ENCODE results near the gene PPARG. TPM values are rescaled to one million over a fixed set of nuclear protein-coding genes. Genes with fewer than 3 reads are reported as not detected.

The PPARG gene
- total and polyA plus RNA-seq, 10 of the 15 experiments (the other 5 are each of a cell fraction or from before 2014, with no cell fraction given): 0.06 to 0.86 (median 0.12) TPM; not detected in 5

GRCh38 chr3:12401208-12401607, 112.3 kb downstream of the PPARG start:
- Histone ChIP-seq H3K27me3 (replicated peaks in 1 of 2; ENCODE audit: control insufficient read depth in 2 of 2, insufficient read depth in 2 of 2, low read length in 1 of 2) (no peaks in the 10 kb centered on the region), H3K79me2 (ENCODE audit: control insufficient read depth, insufficient read depth, low read length) (no peaks in the 10 kb centered on the region), H3K27ac (ENCODE audit: control insufficient read depth, insufficient read depth) (no peak overlapping the region), H3K4me3 (no peak overlapping the region), H2AFZ (ENCODE audit: control insufficient read depth, low read depth, low read length) (no peak overlapping the region), H3K9ac (ENCODE audit: control insufficient read depth, insufficient read depth, low read length) (no peak overlapping the region), H4K20me1 (ENCODE audit: control insufficient read depth, insufficient read depth) (no peaks in the 10 kb centered on the region), H3K4me1 (ENCODE audit: control insufficient read depth, insufficient read depth, low read length) (peaks cover 3% of the 10 kb centered on the region; the same call in 1 of the 2 replicates), H3K4me2 (ENCODE audit: control insufficient read depth, insufficient read depth) (no peak overlapping the region), H3K9me3 (replicated peaks; ENCODE audit: control insufficient read depth, insufficient read depth, low read length) (no peaks in the 10 kb centered on the region), H3K36me3 (ENCODE audit: control insufficient read depth in 2 of 2, insufficient read depth in 2 of 2, low read length in 1 of 2) (no peaks in the 10 kb centered on the region)
- intact Hi-C loops (cut with micrococcal nuclease; ENCODE audit: unreplicated experiment) (no loop called here), in situ Hi-C loops (cut with MboI) (no loop called here)
- no peak for FAIRE-seq
- TF ChIP-seq MYB (IDR thresholded peaks at IDR 0.05; ENCODE audit: borderline replicate concordance, low read depth, low read length): no peak
- TF ChIP-seq ZSCAN29 (IDR thresholded peaks at IDR 0.05): no peak
- no peak for TF ChIP-seq NFYA (IDR thresholded peaks at IDR 0.05; ENCODE audit: borderline replicate concordance, low read depth, low read length)
- no peak for TF ChIP-seq RAD51 (IDR thresholded peaks at IDR 0.05)
- no peak for TF ChIP-seq TBL1XR1 (IDR thresholded peaks at IDR 0.05; ENCODE audit: low read depth, low read length)
- no peak for TF ChIP-seq FOXK2 (IDR thresholded peaks at IDR 0.05)
- TF ChIP-seq POU2F2 (IDR thresholded peaks at IDR 0.05; ENCODE audit: borderline replicate concordance, low read depth, low read length): no peak
- no peak for TF ChIP-seq JUNB (IDR thresholded peaks at IDR 0.05)
- TF ChIP-seq, protein P1, sequence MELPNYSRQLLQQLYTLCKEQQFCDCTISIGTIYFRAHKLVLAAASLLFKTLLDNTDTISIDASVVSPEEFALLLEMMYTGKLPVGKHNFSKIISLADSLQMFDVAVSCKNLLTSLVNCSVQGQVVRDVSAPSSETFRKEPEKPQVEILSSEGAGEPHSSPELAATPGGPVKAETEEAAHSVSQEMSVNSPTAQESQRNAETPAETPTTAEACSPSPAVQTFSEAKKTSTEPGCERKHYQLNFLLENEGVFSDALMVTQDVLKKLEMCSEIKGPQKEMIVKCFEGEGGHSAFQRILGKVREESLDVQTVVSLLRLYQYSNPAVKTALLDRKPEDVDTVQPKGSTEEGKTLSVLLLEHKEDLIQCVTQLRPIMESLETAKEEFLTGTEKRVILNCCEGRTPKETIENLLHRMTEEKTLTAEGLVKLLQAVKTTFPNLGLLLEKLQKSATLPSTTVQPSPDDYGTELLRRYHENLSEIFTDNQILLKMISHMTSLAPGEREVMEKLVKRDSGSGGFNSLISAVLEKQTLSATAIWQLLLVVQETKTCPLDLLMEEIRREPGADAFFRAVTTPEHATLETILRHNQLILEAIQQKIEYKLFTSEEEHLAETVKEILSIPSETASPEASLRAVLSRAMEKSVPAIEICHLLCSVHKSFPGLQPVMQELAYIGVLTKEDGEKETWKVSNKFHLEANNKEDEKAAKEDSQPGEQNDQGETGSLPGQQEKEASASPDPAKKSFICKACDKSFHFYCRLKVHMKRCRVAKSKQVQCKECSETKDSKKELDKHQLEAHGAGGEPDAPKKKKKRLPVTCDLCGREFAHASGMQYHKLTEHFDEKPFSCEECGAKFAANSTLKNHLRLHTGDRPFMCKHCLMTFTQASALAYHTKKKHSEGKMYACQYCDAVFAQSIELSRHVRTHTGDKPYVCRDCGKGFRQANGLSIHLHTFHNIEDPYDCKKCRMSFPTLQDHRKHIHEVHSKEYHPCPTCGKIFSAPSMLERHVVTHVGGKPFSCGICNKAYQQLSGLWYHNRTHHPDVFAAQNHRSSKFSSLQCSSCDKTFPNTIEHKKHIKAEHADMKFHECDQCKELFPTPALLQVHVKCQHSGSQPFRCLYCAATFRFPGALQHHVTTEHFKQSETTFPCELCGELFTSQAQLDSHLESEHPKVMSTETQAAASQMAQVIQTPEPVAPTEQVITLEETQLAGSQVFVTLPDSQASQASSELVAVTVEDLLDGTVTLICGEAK (IDR thresholded peaks at IDR 0.05; ENCODE audit: borderline replicate concordance): no peak
- no peak for TF ChIP-seq SUPT20H (IDR thresholded peaks at IDR 0.05; ENCODE audit: borderline replicate concordance, control insufficient read depth, low read depth, low read length)
- TF ChIP-seq TARDBP (IDR thresholded peaks at IDR 0.05; ENCODE audit: borderline replicate concordance): no peak
- no peak for TF ChIP-seq HCFC1 (IDR thresholded peaks at IDR 0.05; ENCODE audit: low read length)
- WGBS (ENCODE audit: insufficient coverage, insufficient replicate concordance, low lambda C conversion rate, missing lambda C conversion rate): 44% methylated on average over 4 of the region's 4 CpGs
- no peak for DNase-seq (ENCODE audit: low read depth, low spot score)
- CTCF ChIA-PET: interaction anchor here (0.7 kb wide), 1 partner anchor 506 kb away, joined by 3 read pairs; no protein-coding TSS in a partner anchor
- RAD21 ChIA-PET (ENCODE audit: unreplicated experiment): no interaction called here
- POLR2A ChIA-PET: no interaction called here
- SMC1A ChIA-PET (ENCODE audit: uncharacterized antibody, unreplicated experiment): no interaction called here
- BruUV-seq (replicated peaks): no TSS peak
- peak; percentile 34; the same call in 2 of the 3 replicates for ATAC-seq
